Lower leg skin (tissue), 3 donors: ENCODE data around the gene PIGC.

Experiments
- CTCF ChIP-seq, 3 donors: fragments of 450-650 bp; IDR thresholded peaks; one replicate each; pipeline ENCODE4 v1.5.1; 2016; ENCODE audit warnings: antibody characterized with exemption in 3 of 3, mild to moderate bottlenecking in 3 of 3, moderate library complexity in 2 of 3
- POLR2A ChIP-seq, 2 donors: fragments of 450-650 bp; IDR thresholded peaks; one replicate each; pipeline ENCODE4 v1.6.1; 2016 to 2017; ENCODE audit warnings: antibody characterized with exemption in 2 of 2, mild to moderate bottlenecking in 1 of 2, moderate library complexity in 1 of 2

GRCh38 chr1:172447641-172448040 lies 3.8 kb upstream of the PIGC start:
- TF ChIP-seq POLR2A (IDR thresholded peaks at IDR 0.05) (no peak), CTCF (IDR thresholded peaks at IDR 0.05) (no peak)
